Tibial nerve (tissue), 3 donors: ENCODE results near the gene AOAH.

Experiments used
- CTCF ChIP-seq, 5 experiments: fragments of 200-600 bp in 3 of 5; fragments of 450-650 bp in 2 of 5; sonication (generic) in 3 of 5; IDR thresholded peaks; one replicate each; pipeline ENCODE4 v1.5.1; 2016 to 2019; ENCODE audit warnings: antibody characterized with exemption in 5 of 5, mild to moderate bottlenecking in 3 of 5, moderate library complexity in 2 of 5
- POLR2A ChIP-seq, 2 donors: fragments of 450-650 bp; IDR thresholded peaks; one replicate each; pipeline ENCODE4 v1.6.1; 2017; ENCODE audit warnings: antibody characterized with exemption in 2 of 2, mild to moderate bottlenecking in 2 of 2, moderate library complexity in 2 of 2

- no peak for TF ChIP-seq CTCF (IDR thresholded peaks at IDR 0.05)
- no peak for TF ChIP-seq POLR2A (IDR thresholded peaks at IDR 0.05)
Observed at GRCh38 chr7:36591636-36592035, 132.7 kb downstream of the AOAH start.
